Spleen (tissue), 7 donors: ENCODE results near the gene TADA1.

Experiments
- CTCF ChIP-seq, 11 experiments: fragments of 200-600 bp in 7 of 11; fragments of 450-650 bp in 4 of 11; sonication (generic) in 4 of 11; IDR thresholded peaks in 8 of 11; conservative IDR thresholded peaks in 3 of 11; 1 replicate in 7 of 11; 2 replicates in 4 of 11; pipeline versions ENCODE4 v1.4.0 to v1.8.0; 2016 to 2021; ENCODE audit warnings: antibody characterized with exemption in 11 of 11, inconsistent platforms in 4 of 11, mild to moderate bottlenecking in 1 of 11
- POLR2AphosphoS5 ChIP-seq, 3 donors: sonication (generic); formaldehyde crosslinking; IDR thresholded peaks; one replicate each; pipeline ENCODE4 v1.5.1; 2017; ENCODE audit warnings: antibody characterized with exemption in 3 of 3
- donor health status: DM: no; HTN: no; CAD: no; lungs with moderate emphysema.
- donor health status: DM: no; HTN: no; CAD: no.
- donor health status: DM: no; HTN: no; CAD: no.

DNA sequence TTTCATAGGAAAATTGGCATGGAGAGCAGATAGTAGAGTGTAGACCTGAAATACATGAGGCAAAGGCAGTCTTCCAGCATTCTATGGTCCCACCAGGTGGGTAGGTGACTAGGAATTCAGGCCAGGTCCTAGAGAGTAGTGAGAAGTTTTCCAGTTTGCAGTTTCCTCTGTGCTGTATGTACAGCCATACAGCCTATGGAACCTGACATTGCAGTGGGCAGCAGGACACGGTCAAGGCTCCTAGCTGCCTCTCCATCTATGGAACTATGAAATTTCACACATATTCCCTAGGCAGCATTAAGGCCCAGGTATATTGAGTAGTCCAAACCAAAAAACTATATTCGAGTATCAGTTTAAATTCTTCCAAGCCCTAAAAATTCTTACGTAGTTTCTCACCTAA lies 20.5 kb downstream of the TADA1 start:
- no peak for TF ChIP-seq CTCF (IDR thresholded peaks at IDR 0.05 in 8 of 11, conservative IDR thresholded peaks at IDR 0.05 in 3 of 11)
- peak in 1 of 3 donors; percentile 6 for TF ChIP-seq POLR2AphosphoS5 (IDR thresholded peaks at IDR 0.05)
